Peyer's patch (tissue), 4 donors: Measurements from ENCODE around the gene GOLGA6L7. TPM values are rescaled to one million over a fixed set of nuclear protein-coding genes. Genes with fewer than 3 reads are reported as not detected.
"Not testable (repeated sequence)": the region's sequence is repeated elsewhere in the genome, so short reads cannot be mapped to it uniquely, and the experiment has no call there.

ENCODE experiments used
- DNase-seq, 3 donors: peaks; one replicate each; pipeline ENCODE4 v3.0.0-alpha.2; 2017 to 2019
- H3K27ac ChIP-seq, 4 donors: fragments of 200-600 bp; sonication (generic); one replicate each; pipeline ENCODE4 v1.5.1; 2016 to 2019
- H3K27me3 ChIP-seq, 2 donors: fragments of 200-600 bp; sonication (generic); one replicate each; pipeline ENCODE4 v1.5.1; 2019
- H3K36me3 ChIP-seq, 3 donors: fragments of 200-600 bp; sonication (generic); one replicate each; pipeline ENCODE4 v1.5.1; 2016 to 2019
- H3K4me1 ChIP-seq, 4 donors: fragments of 200-600 bp; sonication (generic); one replicate each; pipeline ENCODE4 v1.5.1; 2016 to 2019
- H3K4me3 ChIP-seq, 4 donors: fragments of 200-600 bp; sonication (generic); 1 replicate in 3 of 4; 2 replicates in 1 of 4; pipeline ENCODE4 v1.5.1; 2016 to 2019; ENCODE audit warnings: mild to moderate bottlenecking in 1 of 4
- H3K9me3 ChIP-seq, 4 donors: fragments of 200-600 bp; sonication (generic); one replicate each; pipeline ENCODE4 v1.5.1; 2016 to 2019; ENCODE audit warnings: mild to moderate bottlenecking in 1 of 4
- CTCF ChIP-seq, 6 experiments: fragments of 450-650 bp in 4 of 6; fragments of 200-600 bp in 2 of 6; sonication (generic) in 1 of 6; IDR thresholded peaks; one replicate each; pipeline ENCODE4 v1.5.1; 2017 to 2019; ENCODE audit warnings: antibody characterized with exemption in 6 of 6, mild to moderate bottlenecking in 3 of 6, moderate library complexity in 1 of 6
- POLR2A ChIP-seq, 2 donors: fragments of 450-650 bp; IDR thresholded peaks; one replicate each; pipeline ENCODE4 v1.5.1; 2017; ENCODE audit warnings: antibody characterized with exemption in 2 of 2, mild to moderate bottlenecking in 2 of 2, moderate library complexity in 2 of 2
- total RNA-seq, 4 donors: library from RNA; depleted of rRNA; stranded (reverse); fragments of >200 nt; gene quantifications; one replicate each; pipeline ENCODE4 v1.1.0, GENCODE V29; 2016

The GOLGA6L7 gene
- total RNA-seq: not detected

GRCh38 chr15:28848521-28848920 lies at the start of gene GOLGA6L7:
TSS of gene GOLGA6L7 (minus strand) at chr15:28848644. CDS start at chr15:28848549, 95 bp downstream.
- not testable (repeated sequence) for H3K4me3 ChIP-seq, H3K27me3 ChIP-seq, H3K9me3 ChIP-seq, H3K4me1 ChIP-seq, H3K36me3 ChIP-seq, DNase-seq, H3K27ac ChIP-seq

- H3K27me3 ChIP-seq: no peaks in the 10 kb centered on the region
- H3K27ac ChIP-seq: no peak overlapping the region
- TF ChIP-seq CTCF (IDR thresholded peaks at IDR 0.05): no peak
- TF ChIP-seq POLR2A (IDR thresholded peaks at IDR 0.05): no peak
- no peaks in the 10 kb centered on the region for H3K9me3 ChIP-seq
- no peaks in the 10 kb centered on the region for H3K36me3 ChIP-seq
- no peaks in the 10 kb centered on the region for H3K4me1 ChIP-seq
- no peak for DNase-seq
- no peak overlapping the region for H3K4me3 ChIP-seq
These were observed 49.6 kb upstream of the GOLGA6L7 start for GRCh38 chr15:28897861-28898585.

GRCh38 chr15:28896951-28897350 lies 48.5 kb upstream of the GOLGA6L7 start:
- Histone ChIP-seq H3K27ac (no peak overlapping the region), H3K27me3 (no peaks in the 10 kb centered on the region), H3K4me1 (no peaks in the 10 kb centered on the region), H3K4me3 (no peak overlapping the region), H3K36me3 (no peaks in the 10 kb centered on the region), H3K9me3 (no peaks in the 10 kb centered on the region)
- TF ChIP-seq POLR2A (IDR thresholded peaks at IDR 0.05) (no peak), CTCF (IDR thresholded peaks at IDR 0.05) (no peak)
- DNase-seq: no peak

- Histone ChIP-seq H3K4me3 (no peak overlapping the region), H3K4me1 (no peaks in the 10 kb centered on the region), H3K27ac (no peak overlapping the region), H3K27me3 (no peaks in the 10 kb centered on the region), H3K9me3 (no peaks in the 10 kb centered on the region), H3K36me3 (no peaks in the 10 kb centered on the region)
- TF ChIP-seq CTCF (IDR thresholded peaks at IDR 0.05) (no peak), POLR2A (IDR thresholded peaks at IDR 0.05) (no peak)
- DNase-seq: no peak
These were observed 47.1 kb upstream of the GOLGA6L7 start for GRCh38 chr15:28895566-28895965.

- H3K4me3 ChIP-seq: no peak overlapping the region
- H3K4me1 ChIP-seq: no peaks in the 10 kb centered on the region
- H3K27ac ChIP-seq: no peak overlapping the region
- H3K27me3 ChIP-seq: no peaks in the 10 kb centered on the region
- TF ChIP-seq POLR2A (IDR thresholded peaks at IDR 0.05): no peak
- TF ChIP-seq CTCF (IDR thresholded peaks at IDR 0.05): no peak
- no peaks in the 10 kb centered on the region for H3K9me3 ChIP-seq
- H3K36me3 ChIP-seq: no peaks in the 10 kb centered on the region
- no peak for DNase-seq
These were observed 46.7 kb upstream of the GOLGA6L7 start for GRCh38 chr15:28895146-28895545.

GRCh38 chr15:28894631-28895030 lies 46.2 kb upstream of the GOLGA6L7 start:
- TF ChIP-seq POLR2A (IDR thresholded peaks at IDR 0.05) (no peak), CTCF (IDR thresholded peaks at IDR 0.05) (no peak)
- no peak overlapping the region for H3K27ac ChIP-seq
- no peaks in the 10 kb centered on the region for H3K9me3 ChIP-seq
- H3K4me3 ChIP-seq: no peak overlapping the region
- no peaks in the 10 kb centered on the region for H3K36me3 ChIP-seq
- DNase-seq: no peak
- no peaks in the 10 kb centered on the region for H3K4me1 ChIP-seq
- H3K27me3 ChIP-seq: no peaks in the 10 kb centered on the region
